ENCODE results near the gene TPSG1.

DNA sequence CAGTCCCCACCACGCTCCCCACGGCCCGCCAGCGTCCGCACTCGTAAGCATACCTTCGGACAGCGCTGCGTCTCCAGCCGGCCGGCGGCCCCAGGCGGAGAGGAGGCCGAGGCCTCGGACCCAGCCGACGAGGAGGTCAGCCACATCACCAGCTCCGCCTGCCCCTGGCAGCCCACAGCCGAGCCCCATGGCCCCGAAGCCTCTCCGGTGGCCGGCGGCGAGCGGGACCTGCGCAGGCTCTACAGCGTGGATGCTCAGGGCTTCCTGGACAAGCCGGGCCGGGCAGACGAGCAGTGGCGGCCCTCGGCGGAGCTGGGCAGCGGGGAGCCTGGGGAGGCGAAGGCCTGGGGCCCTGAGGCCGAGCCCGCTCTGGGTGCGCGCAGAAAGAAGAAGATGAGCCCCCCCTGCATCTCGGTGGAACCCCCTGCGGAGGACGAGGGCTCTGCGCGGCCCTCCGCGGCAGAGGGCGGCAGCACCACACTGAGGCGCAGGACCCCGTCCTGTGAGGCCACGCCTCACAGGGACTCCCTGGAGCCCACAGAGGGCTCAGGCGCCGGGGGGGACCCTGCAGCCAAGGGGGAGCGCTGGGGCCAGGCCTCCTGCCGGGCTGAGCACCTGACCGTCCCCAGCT, 4.9 kb downstream of the TPSG1 start:
- TF ChIP-seq, protein P1, sequence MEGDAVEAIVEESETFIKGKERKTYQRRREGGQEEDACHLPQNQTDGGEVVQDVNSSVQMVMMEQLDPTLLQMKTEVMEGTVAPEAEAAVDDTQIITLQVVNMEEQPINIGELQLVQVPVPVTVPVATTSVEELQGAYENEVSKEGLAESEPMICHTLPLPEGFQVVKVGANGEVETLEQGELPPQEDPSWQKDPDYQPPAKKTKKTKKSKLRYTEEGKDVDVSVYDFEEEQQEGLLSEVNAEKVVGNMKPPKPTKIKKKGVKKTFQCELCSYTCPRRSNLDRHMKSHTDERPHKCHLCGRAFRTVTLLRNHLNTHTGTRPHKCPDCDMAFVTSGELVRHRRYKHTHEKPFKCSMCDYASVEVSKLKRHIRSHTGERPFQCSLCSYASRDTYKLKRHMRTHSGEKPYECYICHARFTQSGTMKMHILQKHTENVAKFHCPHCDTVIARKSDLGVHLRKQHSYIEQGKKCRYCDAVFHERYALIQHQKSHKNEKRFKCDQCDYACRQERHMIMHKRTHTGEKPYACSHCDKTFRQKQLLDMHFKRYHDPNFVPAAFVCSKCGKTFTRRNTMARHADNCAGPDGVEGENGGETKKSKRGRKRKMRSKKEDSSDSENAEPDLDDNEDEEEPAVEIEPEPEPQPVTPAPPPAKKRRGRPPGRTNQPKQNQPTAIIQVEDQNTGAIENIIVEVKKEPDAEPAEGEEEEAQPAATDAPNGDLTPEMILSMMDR (optimal IDR thresholded peaks at IDR 0.05 in 1 of 3, IDR thresholded peaks at IDR 0.05 in 1 of 3, conservative IDR thresholded peaks at IDR 0.05 in 1 of 3; ENCODE audit: extremely low read depth in 1 of 3, insufficient read depth in 2 of 3, low read length in 3 of 3): no peak
- TF ChIP-seq EZH2 (IDR thresholded peaks at IDR 0.05; ENCODE audit: low read length): no peak
